ENCODE results near the gene PTPRZ1.

Gene PTPRZ1

DNA sequence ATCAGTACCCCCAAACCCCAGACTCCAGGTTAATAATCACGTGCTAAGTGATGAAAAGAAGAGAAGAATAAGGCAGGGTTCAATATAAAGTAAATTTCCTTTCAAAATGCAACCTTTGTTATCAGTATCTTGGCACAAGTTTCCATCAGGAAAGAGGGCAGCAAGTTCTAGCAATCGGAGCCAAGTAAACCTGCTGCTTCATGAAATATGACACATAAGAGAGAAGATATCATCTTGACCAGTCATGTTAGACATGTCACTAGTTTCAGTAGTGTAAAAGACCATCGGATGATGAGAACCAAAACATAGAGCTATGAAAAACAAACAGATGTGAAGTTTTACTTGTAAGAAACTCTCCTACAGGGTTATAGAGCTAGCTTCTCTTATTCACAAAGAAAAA, 227.1 kb downstream of the PTPRZ1 start:
- H3K4me3 ChIP-seq (ENCODE audit: low read length) = no peak overlapping the region
- no peaks in the 10 kb centered on the region for H3K4me1 ChIP-seq (ENCODE audit: control insufficient read depth, insufficient read depth, low read length)
- H3K36me3 ChIP-seq (ENCODE audit: control insufficient read depth, insufficient read depth, low read length) = no peaks in the 10 kb centered on the region
- H3K27me3 ChIP-seq (ENCODE audit: control insufficient read depth, insufficient read depth, low read length) = no peaks in the 10 kb centered on the region
- H3K9me3 ChIP-seq (ENCODE audit: control insufficient read depth, low read length) = no peaks in the 10 kb centered on the region
- no peak overlapping the region for H3K9ac ChIP-seq (ENCODE audit: low read length)

DNA sequence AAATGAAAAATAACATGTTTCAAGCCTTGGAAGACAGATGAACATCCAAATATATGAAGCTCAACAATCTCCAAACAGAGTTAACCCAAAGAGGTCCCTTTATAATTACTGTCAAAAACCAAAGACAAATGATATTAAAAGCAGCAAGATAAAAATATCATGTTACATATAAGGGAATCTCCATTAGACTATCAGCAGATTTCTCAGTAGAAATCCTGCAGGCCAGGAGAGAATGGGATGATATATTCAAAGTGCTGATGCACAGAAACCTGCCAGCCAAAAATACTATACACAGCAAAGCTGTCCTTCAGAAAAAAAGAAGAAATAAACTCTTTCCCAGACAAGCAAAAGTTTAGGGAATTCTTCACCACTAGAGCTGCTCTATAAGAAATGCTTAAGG, 230.1 kb downstream of the PTPRZ1 start:
- no peaks in the 10 kb centered on the region for H3K4me1 ChIP-seq (ENCODE audit: control insufficient read depth, insufficient read depth, low read length)
- H3K36me3 ChIP-seq (ENCODE audit: control insufficient read depth, insufficient read depth, low read length) = no peaks in the 10 kb centered on the region

More for the DNA sequence above, 230.1 kb downstream of the PTPRZ1 start:
- H3K4me3 ChIP-seq (ENCODE audit: low read length) = no peak overlapping the region
- H3K9ac ChIP-seq (ENCODE audit: low read length) = no peak overlapping the region
- H3K27me3 ChIP-seq (ENCODE audit: control insufficient read depth, insufficient read depth, low read length) = no peaks in the 10 kb centered on the region
- no peaks in the 10 kb centered on the region for H3K9me3 ChIP-seq (ENCODE audit: control insufficient read depth, low read length)
